Superior temporal gyrus (tissue), 1 donor: ENCODE measurements around the gene DAB2IP.
"Not testable (repeated sequence)": the region's sequence is repeated elsewhere in the genome, so short reads cannot be mapped to it uniquely, and the experiment has no call there.

ENCODE experiments used
- DNase-seq: peaks from one replicate; pipeline ENCODE4 v3.0.0-alpha.2; 2016; ENCODE audit errors: extremely low spot score

The DAB2IP gene

DNA sequence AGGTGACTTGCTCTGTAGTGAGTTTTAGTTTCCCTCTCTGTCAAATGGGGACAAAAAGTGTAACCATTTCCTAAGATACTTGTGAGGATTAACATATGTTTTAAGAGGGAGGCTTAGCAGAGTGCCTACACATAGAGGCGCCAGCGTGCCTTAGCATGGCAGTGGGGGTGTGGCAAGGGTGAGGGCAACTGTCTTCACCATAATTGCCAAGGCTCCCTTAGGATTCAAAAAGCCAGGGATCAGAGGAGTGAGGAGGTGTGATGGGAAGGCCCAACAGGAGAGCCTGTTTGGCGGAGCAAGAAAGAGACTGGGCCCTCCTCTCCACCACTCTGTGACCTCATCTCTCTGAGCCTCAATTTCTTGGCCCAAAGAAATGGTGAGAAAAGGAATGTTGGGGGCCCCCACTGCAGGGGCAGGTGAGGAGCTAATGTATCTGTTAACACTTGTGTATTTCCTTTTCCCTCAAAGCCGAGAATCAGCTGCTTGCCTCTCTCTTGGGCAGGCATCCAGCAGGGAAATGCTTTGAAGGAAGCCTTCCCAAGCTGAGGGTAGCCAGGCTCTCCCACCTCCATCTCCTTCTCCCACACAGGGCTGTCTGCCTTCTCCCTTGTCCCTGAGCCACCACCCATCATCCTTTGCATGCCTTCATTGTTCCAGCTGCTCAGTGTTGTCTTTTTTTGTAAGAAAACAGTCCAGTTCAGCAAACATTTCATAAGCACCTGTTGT, 76.0 kb downstream of the DAB2IP start:
- no peak for DNase-seq

DNA sequence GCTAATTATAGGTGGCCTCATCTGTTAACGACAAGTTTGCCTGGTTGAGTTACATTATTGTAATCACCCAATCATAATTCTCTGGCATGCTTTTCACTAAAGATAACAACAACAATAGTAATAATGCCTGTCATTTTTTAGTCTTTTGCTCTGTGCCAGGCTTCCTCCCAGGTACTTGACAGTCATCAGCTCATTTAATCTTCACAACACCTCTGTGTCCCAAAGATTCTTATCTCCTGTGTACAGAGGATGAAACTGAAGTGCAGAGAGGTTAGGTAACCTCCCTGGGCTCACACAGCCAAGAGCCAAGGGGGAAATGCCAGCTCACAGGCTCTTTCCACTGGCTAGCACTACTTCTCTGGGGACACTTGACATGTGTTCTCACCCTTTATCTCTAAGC, 77.5 kb downstream of the DAB2IP start:
- no peak for DNase-seq

DNA sequence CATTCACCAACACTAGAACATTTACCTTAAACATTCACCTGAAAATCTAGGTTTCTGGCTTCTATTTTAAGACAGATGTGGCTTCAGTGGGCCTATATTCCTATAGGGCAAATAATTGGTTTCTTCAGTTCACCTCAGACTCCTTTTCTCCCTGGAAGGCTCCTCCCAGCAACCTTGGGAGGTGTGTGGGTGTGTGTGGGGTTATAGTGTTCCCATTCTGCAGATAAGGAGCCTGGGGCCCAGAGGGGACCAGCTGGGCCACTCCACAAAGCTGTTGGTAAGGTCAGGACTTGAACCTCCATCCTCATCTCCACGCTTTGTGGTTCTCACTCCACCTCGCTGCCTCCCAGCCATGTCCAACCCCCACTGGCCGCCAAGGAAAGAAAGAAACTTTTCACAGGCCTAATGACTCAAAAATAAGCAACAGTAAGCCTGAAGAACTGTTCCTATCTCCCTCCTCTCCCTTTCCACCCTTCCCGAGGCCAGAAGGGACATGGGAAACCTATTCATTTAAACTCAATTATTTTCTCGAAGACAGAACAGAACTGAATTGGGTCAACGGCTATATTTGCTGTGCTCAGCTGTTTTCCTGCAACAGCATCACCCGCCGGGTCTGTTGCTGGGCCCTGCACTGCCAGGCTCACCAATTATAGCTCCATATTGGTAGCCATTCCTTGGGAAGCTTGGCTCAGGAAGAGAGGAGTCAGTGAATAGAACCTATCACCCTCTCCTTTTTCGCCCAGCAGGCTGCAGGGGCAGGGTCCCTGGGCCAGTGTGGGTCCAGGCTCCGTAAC, 78.5 kb downstream of the DAB2IP start:
- DNase-seq: no peak

DNA sequence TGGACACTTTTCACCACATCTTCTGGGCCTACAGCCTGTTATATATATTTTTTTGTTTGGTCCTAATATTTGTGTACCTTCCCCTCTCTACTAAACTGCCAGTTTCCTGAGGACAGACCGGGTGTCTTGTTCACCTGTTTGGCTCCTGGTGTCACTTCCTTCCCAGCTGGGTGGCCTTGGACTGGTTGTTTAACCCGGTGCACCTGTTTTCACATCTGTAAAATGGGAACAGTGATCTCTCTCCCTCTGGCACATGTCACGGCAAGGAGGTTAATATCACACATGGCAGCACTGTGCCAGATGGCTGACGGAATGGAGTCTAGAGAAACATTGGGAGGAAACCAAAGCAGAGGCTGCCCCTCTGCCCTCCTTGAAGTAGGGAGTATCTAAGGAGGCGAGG, 79.7 kb downstream of the DAB2IP start:
- DNase-seq: no peak

DNA sequence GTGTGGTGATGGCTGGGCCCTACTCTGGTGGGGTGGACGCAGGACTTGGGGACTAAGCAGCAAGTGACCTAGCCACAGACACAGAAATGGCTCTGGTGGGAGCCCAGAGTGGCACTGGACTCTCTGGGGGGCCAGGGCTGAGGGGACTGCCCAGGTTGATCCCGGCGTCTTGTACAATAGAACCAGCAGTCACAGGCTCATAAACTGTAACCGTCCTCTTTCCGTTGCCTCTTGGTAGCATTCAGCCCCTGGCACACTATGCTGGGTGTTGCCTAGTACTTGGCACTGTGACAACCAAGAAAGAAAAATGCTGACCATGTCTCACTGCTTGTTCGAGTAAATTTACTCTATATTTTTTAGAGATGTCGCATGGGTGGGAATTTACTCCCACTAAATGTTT, 80.5 kb downstream of the DAB2IP start:
- DNase-seq: no peak

DNA sequence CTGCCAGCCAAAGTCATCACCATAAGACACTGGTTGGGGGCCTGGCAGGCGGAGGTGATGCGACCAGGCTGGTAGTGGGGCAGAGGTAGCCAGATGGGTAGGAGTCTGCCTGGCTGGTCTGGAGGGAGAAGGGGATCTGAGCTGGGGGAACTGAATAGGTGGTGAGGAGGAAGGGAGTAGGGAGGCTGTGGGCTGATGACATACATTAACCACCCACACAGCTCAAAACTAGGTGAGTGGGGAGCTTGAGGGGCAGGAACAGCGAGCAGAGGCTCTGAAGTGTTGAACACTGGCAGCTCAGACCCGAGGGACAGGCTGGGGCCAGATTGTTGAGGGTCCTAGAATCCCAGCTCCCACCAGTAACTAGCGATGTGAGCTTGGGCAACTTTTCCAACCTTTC, 81.0 kb downstream of the DAB2IP start:
- no peak for DNase-seq

DNA sequence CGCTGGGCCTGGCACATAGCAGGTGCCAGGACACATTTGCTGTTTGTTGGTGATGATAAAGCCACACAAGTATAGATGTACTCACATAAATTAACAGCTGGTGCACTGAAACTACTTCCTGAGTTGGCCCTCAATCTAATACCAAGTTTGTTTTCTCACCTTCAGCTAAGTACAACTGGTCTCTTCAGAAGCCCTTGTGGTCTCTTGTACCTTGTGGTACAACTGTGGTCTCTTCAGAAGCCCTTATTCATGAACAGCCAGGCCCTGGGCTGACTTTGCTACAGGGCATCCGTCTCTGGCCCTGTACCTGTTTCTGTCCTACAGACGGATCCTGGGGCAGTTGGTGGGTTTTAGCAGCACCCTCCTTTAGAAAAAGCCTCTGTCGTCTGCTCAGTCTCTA, 81.5 kb downstream of the DAB2IP start:
- no peak for DNase-seq

DNA sequence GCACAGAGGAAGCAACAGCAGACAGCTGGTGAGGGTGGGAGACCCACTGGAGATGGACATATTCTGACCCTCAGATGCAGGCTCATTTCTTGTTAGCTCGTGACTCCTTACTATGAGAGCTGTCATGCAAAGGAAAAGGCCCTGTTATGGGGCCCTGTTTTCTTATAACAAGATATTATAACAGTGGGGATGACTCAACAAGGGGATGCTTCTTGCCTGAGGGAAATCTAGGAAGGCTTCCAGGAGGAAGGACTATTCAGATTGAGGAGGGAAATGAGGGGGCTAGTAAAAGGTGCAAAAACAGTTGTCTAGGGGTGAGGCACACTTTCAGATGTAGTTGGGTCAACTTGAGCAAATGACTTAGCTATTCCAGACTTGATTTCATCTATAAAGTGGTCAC, 83.0 kb downstream of the DAB2IP start:
- no peak for DNase-seq

DNA sequence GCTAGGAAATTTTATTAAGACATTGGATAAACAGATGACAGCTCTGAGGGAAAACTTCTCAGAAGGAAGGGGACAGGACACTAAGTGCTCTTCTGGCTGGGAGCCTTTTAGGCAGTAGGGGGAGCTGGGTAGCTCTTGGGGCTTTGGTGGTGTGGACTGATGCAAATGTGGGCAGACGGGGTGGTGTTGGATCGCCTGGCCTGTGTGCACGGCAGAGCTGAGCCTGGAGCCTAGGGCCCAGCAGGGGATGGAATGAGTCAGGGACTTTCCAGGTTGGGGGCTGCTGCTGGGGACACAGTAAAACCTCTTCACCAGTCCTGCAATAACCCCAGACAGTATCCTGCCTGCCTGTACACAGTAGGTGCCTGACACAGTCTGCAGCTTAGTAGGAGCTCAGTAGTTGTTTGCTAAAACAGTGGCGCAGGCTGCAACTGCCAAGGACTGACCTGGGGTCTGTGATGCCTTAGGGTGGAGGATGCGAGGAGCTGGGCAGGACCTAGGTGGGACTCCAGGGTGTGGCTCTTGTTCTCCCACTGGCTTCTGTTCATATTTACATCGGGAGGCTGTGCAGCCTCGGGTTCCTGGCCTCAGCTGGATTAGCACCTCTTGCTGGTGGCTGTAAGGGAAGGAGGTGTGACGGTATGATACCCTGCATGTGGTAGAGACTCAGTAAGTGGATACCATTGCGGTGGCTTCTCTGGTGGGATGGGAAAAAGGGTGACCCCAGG, 83.8 kb downstream of the DAB2IP start:
- DNase-seq: no peak

DNA sequence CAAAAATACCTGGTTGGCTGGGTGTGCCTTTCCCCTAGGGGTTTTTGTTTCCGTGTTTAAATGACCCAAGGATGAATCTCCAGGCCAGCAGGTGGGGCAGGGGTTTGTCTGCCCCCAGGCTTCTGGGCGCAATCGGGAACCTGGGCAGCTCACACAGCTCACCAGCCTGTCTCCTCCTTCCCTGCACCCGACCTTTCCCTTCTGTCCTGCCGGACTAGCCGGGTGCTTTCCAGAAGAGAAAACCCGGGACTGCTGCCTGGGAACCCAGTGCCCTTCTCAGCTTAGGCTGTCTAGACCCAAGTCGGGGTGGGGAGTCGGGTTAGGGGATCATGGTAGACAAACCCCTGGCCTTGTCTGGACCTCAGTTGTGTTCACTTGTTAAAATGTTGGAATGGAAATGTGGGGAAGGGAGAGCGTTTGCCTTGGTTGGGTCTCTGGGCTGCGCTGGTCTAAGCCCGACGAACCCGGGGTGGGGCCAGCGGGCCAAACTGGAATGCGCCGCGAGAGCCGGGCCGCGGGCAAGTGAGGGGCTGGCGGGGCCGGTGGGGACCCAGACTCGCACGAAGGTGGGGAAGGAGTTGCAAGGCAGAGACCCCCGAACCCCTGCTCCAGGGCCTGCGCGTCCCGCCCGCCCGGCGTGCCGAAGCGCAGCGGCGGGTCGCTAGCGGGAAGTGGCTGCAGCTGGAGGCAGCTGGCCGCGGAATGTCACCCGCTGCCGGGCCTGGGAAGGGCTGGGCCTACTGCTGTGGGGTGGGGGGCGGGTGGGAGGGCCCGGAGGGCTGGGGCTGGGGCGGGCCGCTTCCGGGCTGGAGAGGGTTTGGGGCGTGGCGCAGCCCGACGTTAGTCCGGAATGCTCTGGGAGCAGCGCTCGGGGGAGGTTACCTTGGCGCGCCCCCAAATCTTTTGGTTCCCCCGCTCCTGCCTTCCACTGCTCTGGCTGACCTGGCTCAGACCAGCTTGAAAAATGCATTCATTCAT, 84.6 kb downstream of the DAB2IP start:
- DNase-seq: no peak

DNA sequence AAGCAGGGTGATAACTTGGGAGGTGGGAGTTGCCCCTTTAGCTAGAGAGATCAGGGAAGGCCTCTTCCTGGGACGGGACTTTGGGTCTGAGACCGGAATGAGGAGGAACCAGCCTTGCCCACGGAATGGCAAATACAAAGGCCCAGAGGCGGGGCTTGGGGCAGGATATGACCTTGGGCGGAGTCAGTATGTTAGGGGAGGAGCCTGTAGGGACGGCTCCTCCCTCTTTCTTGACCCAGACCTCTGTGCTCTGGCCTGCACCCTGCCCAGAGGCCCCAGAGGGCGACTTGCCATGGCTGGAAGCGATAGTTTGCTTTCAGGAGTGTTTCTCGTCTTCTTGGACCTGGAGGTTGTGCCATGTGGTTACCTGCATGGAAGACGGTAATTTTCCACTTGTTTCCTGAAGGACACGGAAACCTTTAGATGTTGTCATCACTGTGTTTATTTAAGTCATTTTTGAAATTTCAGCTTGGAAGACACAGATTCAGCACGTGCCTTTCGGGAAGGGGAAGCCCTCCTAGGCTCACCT, 85.6 kb downstream of the DAB2IP start:
- no peak for DNase-seq

DNA sequence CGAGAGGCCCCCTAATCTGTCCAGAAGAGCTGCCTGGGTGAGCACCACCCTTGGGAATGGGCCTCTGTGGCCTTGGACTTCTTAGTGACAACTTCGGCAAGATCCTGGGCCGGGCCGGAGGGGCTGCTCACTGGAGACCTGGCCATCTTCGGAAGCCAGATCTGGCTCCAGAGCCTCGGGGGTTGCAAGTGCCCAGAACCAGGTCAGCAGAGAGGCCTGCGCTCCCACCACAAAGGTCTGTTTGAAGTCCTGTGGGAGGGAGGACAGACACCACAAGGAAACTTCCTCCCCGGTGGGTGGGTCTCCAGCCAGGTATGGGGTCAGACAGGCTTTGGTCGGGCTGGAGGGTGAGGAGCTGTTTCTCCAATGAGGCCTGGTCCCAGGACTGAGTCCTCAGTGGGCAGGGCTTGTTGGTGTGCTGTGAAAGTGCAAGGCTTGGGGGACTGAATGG, 86.1 kb downstream of the DAB2IP start:
- no peak for DNase-seq

DNA sequence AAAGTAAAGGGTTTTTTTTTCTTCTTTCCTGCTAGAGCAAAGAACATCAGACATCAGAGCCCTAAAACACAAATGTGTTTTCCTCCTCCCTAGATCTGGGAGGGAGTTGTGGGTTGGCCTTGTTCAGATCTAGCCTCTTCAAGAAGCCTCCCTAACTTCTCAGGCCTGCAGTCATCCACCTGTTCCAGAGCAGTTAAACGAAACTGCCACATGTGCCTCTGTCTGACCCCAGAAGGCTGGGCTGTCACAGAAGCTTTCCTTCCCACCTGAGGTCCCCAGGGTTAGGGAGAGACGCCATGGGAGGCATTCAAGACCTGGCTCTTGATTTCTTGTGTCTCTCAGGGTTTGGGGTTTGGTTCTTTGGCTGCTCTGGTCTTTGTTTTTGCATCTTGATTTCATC, 87.0 kb downstream of the DAB2IP start:
- DNase-seq: no peak

DNA sequence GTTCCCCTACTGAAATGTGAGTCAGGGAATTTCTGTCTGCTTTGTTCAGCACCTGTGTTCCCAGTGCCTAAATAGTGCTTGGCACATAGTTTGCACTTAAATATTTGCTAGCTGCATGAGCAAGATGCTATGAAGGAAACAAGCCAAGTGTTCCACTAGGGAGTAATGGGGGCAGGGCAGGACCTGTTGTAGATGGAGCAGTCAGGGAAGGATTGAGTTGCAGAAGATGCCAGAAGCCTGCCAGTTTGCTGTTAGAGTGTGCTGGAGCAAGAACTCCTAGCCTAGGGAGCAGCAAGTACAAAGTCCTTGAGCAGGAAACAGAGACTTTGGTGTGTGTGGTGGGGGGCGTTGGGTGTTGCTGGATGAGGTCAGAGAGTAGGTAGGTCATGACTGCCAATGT, 87.5 kb downstream of the DAB2IP start:
- no peak for DNase-seq

DNA sequence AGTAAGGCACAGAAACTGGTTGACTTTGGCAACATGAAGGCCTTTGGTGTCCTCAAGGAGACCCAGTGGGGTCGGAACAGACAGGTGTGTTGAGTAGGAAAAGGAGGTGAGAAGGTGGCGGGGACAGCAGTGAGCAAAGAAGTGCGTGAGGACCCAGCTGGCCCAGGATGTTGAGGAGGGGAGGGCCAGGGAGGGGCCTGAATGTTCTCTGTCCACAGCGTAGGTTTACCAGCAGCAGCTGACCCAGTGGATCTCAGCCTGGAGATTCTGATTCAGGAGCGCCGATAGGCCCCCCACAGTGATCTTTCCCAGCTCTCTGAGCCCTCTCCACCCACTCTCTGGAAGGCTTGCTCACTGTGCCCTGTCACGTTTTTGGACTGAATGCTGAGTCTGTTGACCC, 88.5 kb downstream of the DAB2IP start:
- no peak for DNase-seq

DNA sequence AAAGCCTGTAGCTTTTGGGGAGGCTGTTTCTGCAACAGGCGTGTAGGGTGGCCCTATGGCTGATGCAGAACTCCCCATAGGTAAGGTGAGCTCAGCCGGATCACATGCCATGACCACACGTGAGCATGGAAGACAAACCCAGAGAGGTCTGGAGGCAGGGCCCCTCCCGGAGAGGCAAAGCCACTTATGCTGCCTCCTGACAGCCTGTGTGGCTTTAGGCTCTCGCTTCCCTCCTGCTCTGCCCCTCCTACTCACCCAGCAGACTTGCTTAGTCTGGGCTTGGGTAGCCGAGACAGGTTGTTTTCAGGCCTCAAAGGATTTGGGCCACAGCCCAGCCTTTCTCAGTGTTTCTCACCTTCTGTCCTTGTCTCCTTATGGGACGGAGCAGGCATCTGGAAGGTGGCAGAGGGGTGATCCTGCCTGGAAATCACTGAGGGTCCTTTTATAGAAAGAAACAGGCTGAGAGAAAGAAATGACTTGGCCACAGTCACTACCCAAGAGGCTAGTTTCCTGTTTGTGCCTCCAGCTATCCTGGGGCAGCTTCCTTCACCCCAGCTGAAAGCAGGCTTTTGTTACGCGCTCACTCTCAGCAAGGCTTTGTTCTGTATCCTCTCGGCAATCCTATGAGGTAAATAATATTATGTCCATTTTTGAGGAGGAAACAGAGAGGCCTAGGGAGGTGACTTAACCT, 89.9 kb downstream of the DAB2IP start:
- no peak for DNase-seq

DNA sequence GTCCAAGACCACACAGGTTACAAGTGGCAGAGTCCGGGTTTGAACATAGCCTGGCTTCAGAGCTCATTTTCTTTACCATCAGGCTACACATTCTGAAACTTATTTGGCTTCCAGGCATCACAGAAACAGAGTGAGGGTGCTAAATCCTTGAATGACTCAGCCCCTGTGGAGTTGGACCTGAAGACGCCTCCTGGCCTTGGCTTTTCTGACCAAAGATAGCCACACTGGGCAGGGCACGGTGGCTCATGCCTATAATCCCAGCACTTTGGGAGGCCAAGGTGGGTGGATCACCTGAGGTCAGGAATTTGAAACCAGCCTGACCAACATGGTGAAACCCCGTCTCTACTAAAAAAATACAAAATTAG, 90.5 kb downstream of the DAB2IP start:
- not testable (repeated sequence) for DNase-seq

DNA sequence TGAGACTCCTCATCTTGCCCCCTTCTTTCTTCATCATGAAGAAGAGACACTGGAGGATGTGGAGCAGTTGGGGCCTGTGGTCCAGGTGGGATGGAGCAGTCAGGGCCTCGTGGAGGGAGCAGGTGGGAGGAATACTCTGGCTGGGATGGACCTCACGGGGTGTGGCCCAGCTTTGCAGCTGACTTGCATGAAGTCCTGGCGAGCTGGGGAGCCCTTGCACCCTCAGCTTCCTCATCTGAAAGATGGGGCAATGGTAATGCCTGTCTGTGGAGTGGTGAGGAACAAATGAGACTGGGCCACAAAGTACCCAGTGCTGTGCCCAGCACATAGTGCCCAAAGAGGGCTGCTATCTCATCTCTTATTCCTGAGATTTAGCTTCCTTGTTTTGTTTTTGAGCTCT, 91.5 kb downstream of the DAB2IP start:
- no peak for DNase-seq

DNA sequence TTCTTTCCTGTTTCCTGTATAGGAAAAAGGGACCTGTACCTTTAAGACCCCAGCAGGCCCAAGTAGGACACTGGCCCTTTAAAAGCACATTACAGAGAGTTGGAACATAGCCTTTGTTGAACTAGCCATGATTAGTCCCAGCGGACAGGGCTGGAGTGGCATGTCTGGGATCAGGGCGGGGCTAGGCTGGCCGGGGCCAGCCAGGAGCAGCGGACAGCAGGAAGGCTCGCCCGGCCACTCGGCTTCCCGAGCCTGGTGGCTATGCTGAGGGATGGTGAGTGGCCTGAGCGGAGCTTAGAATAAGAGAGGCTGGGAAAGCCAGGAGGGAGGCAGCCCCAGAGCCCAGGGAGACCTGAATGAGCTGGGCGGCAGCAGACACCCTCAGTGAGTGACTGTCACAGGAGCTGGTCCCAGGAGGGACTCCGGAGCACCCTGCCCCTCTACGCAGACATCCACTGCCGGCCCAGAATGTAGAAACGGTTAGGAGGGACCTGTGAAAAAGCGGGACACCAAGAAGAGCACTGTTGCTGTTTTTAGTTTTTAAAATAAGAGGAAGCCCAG, 92.1 kb downstream of the DAB2IP start:
- DNase-seq: peak; percentile 82

DNA sequence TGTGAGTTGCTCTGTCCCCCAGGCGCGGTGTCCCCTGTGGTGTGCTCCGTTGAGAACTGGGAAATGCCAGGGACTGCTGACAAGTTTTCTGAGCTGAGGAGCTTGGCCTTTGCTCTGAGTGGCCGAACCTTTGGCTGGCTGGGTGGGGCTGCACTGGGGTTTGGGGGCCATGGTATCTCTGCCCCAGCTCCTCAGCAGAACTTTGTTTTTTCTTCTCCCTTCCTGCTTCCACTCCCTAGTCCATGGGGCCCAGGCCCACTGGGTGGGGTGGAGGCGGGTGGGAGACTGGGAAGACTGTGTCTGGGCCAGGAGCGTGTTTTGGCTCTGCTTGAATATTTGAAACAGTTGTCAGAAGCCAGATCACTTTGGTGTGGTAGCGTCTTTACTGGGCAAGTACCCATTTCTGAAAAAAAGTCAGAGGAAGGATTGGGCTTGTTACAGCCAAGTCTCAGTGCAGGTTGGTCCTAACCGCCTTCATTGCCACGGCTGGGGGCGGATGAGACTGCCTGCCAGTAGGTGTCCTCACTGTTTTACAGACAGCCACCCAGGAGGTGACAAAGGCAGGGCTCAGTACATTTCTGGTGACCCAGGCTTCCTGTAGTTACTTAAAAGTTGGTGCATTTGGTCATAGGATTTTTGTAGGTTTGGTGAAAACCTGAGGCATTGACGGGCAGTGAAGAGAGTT, 92.7 kb downstream of the DAB2IP start:
- peak; percentile 77 for DNase-seq
